ENCODE results near the gene FRMPD2.
"Not testable (repeated sequence)": the region's sequence is repeated elsewhere in the genome, so short reads cannot be mapped to it uniquely, and the experiment has no call there.

Gene FRMPD2

DNA sequence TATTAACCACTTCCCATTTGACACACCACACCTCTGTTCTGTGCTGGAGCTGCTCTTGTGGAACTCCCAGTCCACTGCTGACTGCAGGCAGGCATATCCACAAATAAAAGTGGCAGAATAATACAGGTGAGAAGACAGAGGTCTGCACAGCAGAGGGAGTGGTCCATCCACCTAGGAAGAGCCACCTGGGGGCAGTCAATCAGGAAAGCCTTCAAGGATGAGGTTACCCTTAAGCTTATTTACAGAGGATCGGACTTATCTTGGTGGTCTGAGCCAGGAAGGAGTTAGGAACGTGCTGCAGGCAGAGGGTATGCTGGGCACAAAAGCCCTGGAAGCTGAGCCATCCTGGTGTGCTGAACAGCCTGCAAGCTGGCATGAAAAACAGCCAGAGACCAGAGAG lies 78.7 kb downstream of the FRMPD2 start:
- H3K27ac Mint-ChIP-seq (ENCODE audit: low read depth), result no peak overlapping the region
- DNase-seq (ENCODE audit: low spot score in 2 of 2), result no peak

GRCh38 chr10:48194830-48195229 lies 79.7 kb downstream of the FRMPD2 start:
- peaks cover 1% of the 10 kb centered on the region for H3K36me3 Mint-ChIP-seq (ENCODE audit: insufficient read depth)
- H3K27ac Mint-ChIP-seq (ENCODE audit: low read depth), result no peak overlapping the region
- peaks cover 5% of the 10 kb centered on the region for H3K9me3 Mint-ChIP-seq
- H3K4me3 Mint-ChIP-seq, result no peak overlapping the region
- no peak for ATAC-seq (replicated peaks; ENCODE audit: extremely low read depth, poor library complexity, severe bottlenecking)
- peaks cover 5% of the 10 kb centered on the region for H3K4me1 Mint-ChIP-seq
- no peak for DNase-seq (ENCODE audit: low spot score in 2 of 2)
- peaks cover 34% of the 10 kb centered on the region for H3K27me3 Mint-ChIP-seq

More for the DNA sequence above, 78.7 kb downstream of the FRMPD2 start:
- Mint-ChIP-seq H3K4me1 (peaks cover 5% of the 10 kb centered on the region), H3K9me3 (peaks cover 5% of the 10 kb centered on the region), H3K4me3 (no peak overlapping the region), H3K36me3 (ENCODE audit: insufficient read depth) (peaks cover 1% of the 10 kb centered on the region), H3K27me3 (peaks cover 24% of the 10 kb centered on the region)
- no peak for ATAC-seq (replicated peaks; ENCODE audit: extremely low read depth, poor library complexity, severe bottlenecking)

DNA sequence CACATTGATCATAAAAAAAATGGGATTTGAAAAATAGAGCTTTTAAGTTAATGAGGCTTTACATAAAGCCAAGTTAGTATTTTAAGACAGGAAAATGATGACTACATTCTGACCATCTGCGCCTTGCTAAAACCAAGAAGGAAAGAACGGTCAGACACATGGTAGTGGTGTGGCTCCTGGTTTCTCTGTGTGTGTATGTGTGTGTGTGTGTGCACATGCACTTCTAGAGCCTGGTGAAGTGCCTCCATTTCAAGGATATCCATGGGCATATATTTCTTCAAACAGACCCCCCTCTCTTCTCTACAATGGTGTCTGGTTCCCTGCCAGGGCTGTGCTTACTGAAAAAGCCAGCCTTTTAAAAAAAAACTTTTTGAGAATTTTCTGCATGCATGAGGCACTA lies 80.9 kb downstream of the FRMPD2 start:
- no peak for DNase-seq (ENCODE audit: low spot score in 2 of 2)
- H3K27ac Mint-ChIP-seq (ENCODE audit: low read depth), result no peak overlapping the region
- no peak for ATAC-seq (replicated peaks; ENCODE audit: extremely low read depth, poor library complexity, severe bottlenecking)
- H3K9me3 Mint-ChIP-seq, result no peaks in the 10 kb centered on the region
- no peak overlapping the region for H3K4me3 Mint-ChIP-seq
- peaks cover 39% of the 10 kb centered on the region for H3K27me3 Mint-ChIP-seq
- peaks cover under 1% of the 10 kb centered on the region for H3K36me3 Mint-ChIP-seq (ENCODE audit: insufficient read depth)
- no peaks in the 10 kb centered on the region for H3K4me1 Mint-ChIP-seq

DNA sequence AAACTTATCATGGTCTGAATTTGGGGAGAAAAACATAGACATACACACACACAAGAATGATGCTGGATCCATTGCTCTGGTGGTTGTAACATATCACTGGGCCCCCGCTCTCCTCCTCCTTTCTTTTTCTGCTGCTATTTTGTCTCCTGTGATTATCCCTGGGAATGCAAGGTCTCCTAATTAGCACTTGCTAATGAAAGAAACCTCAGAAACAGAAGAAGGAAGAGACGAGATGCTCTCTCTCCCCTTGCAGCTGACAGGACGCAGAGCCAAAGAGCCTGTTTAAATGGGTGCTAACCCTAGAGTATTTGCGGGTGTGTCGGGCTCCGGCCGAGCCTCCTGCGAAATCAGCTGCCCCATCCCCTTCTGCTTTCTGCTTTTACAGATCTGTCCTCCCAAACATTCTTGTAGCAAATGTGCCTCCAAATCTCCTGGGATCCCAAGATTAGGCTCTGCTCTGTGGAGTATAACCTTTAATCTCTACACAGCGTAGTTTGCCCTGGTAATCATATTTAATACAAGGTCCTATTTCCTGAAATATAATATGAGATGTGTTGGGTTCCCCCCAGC lies 81.5 kb downstream of the FRMPD2 start:
- DNase-seq (ENCODE audit: low spot score in 2 of 2) (no peak), ATAC-seq (replicated peaks; ENCODE audit: extremely low read depth, poor library complexity, severe bottlenecking) (no peak)
- no peak overlapping the region for H3K27ac Mint-ChIP-seq (ENCODE audit: low read depth)
- no peaks in the 10 kb centered on the region for H3K4me1 Mint-ChIP-seq
- no peak overlapping the region for H3K4me3 Mint-ChIP-seq
- H3K27me3 Mint-ChIP-seq, result peaks cover 39% of the 10 kb centered on the region
- no peaks in the 10 kb centered on the region for H3K36me3 Mint-ChIP-seq (ENCODE audit: insufficient read depth)
- H3K9me3 Mint-ChIP-seq, result no peaks in the 10 kb centered on the region

DNA sequence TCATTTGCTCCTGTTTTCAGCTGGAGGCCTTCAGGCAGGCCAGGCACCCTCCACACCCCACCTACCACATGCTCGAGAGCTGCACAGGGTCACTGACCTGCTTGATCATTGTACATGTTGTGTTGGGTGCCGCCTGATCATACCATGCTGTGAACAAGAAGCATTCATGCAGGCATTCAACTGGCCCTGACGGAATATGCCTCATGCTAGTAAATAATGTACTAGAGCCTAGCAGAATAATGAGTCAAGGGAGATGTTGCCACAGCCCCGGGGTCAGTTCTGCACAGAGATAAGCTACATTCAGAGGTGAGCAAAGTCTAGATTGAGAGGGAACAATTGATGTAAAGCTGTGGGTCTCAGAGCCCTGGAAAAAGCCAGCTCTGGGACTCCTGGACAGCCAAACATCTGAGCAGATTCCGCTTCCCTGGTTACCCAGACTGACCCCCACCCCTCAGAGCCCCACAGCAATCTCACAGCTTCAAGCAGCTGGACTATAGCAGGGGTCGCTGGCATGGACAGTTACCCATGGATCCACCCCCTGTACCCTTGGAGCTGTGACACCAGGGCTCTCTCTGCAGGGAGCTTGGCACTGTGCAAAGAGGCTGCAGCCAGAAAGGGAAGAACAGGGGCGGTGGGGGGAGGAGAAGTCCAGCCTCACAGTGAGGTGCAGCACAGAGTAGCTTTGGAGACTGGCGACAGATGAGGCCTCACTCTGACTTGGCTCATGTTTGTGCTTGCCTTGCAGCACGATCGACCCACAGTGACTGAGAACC lies 86.6 kb downstream of the FRMPD2 start:
- DNase-seq (ENCODE audit: low spot score in 2 of 2), result no peak
- Mint-ChIP-seq H3K9me3 (no peaks in the 10 kb centered on the region), H3K27me3 (peaks cover 39% of the 10 kb centered on the region), H3K27ac (ENCODE audit: low read depth) (no peak overlapping the region), H3K4me1 (no peaks in the 10 kb centered on the region), H3K36me3 (ENCODE audit: insufficient read depth) (no peaks in the 10 kb centered on the region), H3K4me3 (no peak overlapping the region)
- ATAC-seq (replicated peaks; ENCODE audit: extremely low read depth, poor library complexity, severe bottlenecking), result no peak

DNA sequence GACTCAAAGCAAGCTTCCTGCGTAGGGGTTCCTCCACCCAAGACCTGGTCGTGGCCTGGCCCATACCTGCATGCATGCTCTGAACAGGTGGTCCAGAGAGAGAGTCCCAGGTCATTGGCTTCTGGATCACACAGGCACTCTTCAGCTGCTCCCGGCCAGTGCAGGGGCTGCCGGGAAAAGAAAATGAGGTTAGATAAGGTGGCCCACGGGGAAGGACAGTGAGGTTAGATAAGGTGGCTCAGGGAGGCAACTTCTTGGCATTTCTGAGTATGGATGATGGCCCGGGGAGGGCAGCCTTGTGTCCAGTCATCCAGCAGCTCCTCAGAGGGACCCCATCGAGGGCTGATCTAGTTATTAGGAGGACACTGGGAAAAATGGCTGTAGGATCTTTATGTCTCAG lies 87.4 kb downstream of the FRMPD2 start:
- Mint-ChIP-seq H3K36me3 (ENCODE audit: insufficient read depth) (no peaks in the 10 kb centered on the region), H3K27ac (ENCODE audit: low read depth) (no peak overlapping the region), H3K4me3 (no peak overlapping the region), H3K27me3 (peaks cover 36% of the 10 kb centered on the region), H3K4me1 (no peaks in the 10 kb centered on the region), H3K9me3 (no peaks in the 10 kb centered on the region)
- ATAC-seq (replicated peaks; ENCODE audit: extremely low read depth, poor library complexity, severe bottlenecking) (no peak), DNase-seq (ENCODE audit: low spot score in 2 of 2) (no peak)

DNA sequence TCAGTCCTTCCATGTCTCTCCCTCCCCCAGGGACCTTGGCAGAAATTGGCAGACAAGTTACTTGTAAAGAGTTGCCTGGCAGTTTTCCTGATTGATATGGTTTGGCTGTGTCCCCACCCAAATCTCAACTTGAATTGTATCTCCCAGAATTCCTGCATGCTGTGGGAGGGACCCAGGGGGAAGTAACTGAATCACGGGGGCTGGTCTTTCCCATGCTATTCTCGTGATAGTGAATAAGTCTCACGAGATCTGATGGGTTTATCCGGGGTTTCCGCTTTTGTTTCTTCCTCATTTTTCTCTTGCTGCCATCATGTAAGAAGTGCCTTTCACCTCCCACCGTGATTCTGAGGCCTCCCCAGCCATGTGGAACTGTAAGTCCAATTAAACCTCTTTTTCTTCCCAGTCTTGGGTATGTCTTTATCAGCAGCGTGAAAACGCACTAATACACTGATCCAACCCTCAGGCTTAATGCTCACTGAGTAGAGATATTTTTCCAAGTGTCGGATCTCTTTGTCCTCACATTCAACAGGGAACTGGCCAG lies 88.2 kb downstream of the FRMPD2 start:
- not testable (repeated sequence) for ATAC-seq (replicated peaks; ENCODE audit: extremely low read depth, poor library complexity, severe bottlenecking); H3K9me3 Mint-ChIP-seq; H3K36me3 Mint-ChIP-seq (ENCODE audit: insufficient read depth); H3K4me3 Mint-ChIP-seq; DNase-seq (ENCODE audit: low spot score in 2 of 2); H3K4me1 Mint-ChIP-seq; H3K27ac Mint-ChIP-seq (ENCODE audit: low read depth)
- H3K27me3 Mint-ChIP-seq, result peaks cover 36% of the 10 kb centered on the region

GRCh38 chr10:48184224-48184623 lies 90.3 kb downstream of the FRMPD2 start:
- Mint-ChIP-seq H3K4me1 (no peaks in the 10 kb centered on the region), H3K4me3 (no peak overlapping the region), H3K27ac (ENCODE audit: low read depth) (no peak overlapping the region), H3K36me3 (ENCODE audit: insufficient read depth) (no peaks in the 10 kb centered on the region), H3K9me3 (no peaks in the 10 kb centered on the region), H3K27me3 (peaks cover 21% of the 10 kb centered on the region)
- DNase-seq (ENCODE audit: low spot score in 2 of 2) (no peak), ATAC-seq (replicated peaks; ENCODE audit: extremely low read depth, poor library complexity, severe bottlenecking) (no peak)

GRCh38 chr10:48172715-48173114 lies 101.8 kb downstream of the FRMPD2 start:
- ATAC-seq (replicated peaks; ENCODE audit: extremely low read depth, poor library complexity, severe bottlenecking); H3K27ac Mint-ChIP-seq (ENCODE audit: low read depth); H3K4me3 Mint-ChIP-seq: not testable (repeated sequence)

GRCh38 chr10:48160670-48161069 lies 113.8 kb downstream of the FRMPD2 start:
- not testable (repeated sequence) for H3K9me3 Mint-ChIP-seq; H3K27me3 Mint-ChIP-seq; H3K27ac Mint-ChIP-seq (ENCODE audit: low read depth); DNase-seq (ENCODE audit: low spot score in 2 of 2); H3K36me3 Mint-ChIP-seq (ENCODE audit: insufficient read depth); ATAC-seq (replicated peaks; ENCODE audit: extremely low read depth, poor library complexity, severe bottlenecking); H3K4me3 Mint-ChIP-seq; H3K4me1 Mint-ChIP-seq

More at GRCh38 chr10:48172715-48173114, 101.8 kb downstream of the FRMPD2 start:
- not testable (repeated sequence) for H3K36me3 Mint-ChIP-seq (ENCODE audit: insufficient read depth); DNase-seq (ENCODE audit: low spot score in 2 of 2); H3K9me3 Mint-ChIP-seq; H3K4me1 Mint-ChIP-seq; H3K27me3 Mint-ChIP-seq

DNA sequence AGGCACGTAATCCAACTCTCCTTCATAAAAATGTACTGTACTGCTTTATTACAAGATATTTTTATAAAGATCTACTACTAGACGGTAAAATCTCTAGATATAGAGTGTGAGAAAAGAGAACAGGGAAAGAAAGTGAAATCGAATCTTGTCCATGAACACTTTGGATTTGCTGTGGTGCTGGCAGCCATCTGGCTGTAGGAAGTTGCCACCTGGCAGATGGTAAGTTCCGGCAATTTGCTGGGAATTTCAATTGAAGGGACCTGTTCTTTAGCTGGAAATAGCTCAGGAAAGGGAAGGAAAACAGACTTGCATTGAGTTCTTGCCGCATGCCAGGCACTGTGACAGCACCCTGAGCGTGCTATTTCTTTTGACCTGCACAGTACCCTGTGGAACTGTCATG lies 114.3 kb downstream of the FRMPD2 start:
- H3K27ac Mint-ChIP-seq (ENCODE audit: low read depth), result not testable (repeated sequence)

DNA sequence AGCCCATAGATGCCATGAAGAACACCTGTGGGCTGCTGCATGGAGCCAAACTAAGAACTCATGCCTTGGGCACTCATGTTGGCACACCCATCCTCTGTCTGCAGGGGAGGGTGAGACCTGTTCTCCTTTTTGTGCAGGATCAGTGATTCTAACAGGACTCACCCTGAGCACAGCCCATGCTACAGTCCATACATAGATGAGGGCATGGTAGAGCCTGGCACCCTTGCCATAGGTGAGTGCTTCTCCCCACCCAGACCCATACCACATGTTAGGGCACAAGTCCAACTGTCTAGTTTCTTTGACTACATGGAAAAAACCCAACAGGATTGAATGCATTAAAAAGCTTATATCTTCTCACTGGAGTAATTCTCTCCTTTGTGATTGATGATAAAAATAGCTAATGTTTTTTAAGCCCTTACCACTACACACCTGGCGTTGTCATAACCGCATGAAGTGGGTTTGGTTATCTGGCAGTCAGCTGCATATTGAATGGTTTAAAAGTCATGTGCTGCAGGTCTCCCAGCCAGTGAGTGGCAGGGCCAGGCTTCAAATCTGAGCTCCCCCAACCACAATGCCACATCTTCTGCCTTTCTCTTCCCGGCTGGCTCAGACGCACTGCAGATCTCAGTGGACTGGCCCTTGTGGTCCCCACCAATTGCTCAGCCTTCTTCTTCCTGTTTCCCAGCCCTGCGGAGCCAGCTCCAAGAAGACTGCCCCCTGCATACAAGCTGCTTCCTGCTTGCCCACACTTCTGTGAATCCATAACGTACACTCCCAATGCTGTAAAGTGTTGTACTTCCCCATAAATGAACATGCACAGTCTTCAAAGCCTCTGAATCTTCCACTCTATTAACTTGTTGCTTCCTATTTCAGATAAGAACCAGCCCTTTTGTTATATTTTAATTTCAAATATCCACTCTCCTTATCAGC lies 120.0 kb downstream of the FRMPD2 start:
- not testable (repeated sequence) for H3K9me3 Mint-ChIP-seq; H3K27ac Mint-ChIP-seq (ENCODE audit: low read depth); H3K4me1 Mint-ChIP-seq; H3K4me3 Mint-ChIP-seq; H3K36me3 Mint-ChIP-seq (ENCODE audit: insufficient read depth); H3K27me3 Mint-ChIP-seq; DNase-seq (ENCODE audit: low spot score in 2 of 2)
- ATAC-seq (replicated peaks; ENCODE audit: extremely low read depth, poor library complexity, severe bottlenecking), result peak; percentile 14

More for the DNA sequence above, 114.3 kb downstream of the FRMPD2 start:
- not testable (repeated sequence) for H3K4me1 Mint-ChIP-seq; H3K36me3 Mint-ChIP-seq (ENCODE audit: insufficient read depth); ATAC-seq (replicated peaks; ENCODE audit: extremely low read depth, poor library complexity, severe bottlenecking); H3K9me3 Mint-ChIP-seq; H3K27me3 Mint-ChIP-seq; H3K4me3 Mint-ChIP-seq; DNase-seq (ENCODE audit: low spot score in 2 of 2)

Data from central memory CD8-positive, alpha-beta T cell (primary cell).